Medulla oblongata (tissue), 1 donor: Measurements from ENCODE around the gene ICE2.

Source experiments
- DNase-seq: peaks from one replicate; pipeline ENCODE4 v3.0.0-alpha.2; 2015; ENCODE audit errors: extremely low spot score

The ICE2 gene

GRCh38 chr15:60370105-60370868 is 108.7 kb downstream of the ICE2 start:
- no peak for DNase-seq

DNA sequence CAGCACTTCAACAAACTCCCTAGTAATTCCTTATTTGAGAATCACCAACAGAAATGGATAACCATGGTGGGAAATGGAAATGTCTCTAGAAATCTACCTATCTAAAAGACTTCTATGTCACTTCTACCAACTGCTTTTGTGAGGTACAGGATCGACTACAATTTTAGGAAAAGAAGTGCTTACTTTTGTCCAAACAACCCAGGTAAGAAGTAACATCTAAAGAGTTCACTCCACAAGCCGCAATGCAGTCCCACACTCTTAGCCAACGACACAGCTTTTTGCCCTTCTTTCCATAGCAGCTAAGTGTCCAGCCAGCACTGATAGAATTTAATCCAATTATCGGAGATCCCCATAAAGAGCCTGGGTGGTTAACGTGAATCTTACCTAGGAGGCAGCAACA is 109.2 kb downstream of the ICE2 start:
- no peak for DNase-seq
